CD4-positive, alpha-beta T cell (primary cell): ENCODE results near the gene MLYCD. TPM values are rescaled to one million over a fixed set of nuclear protein-coding genes. Genes with fewer than 3 reads are reported as not detected.
A peak's percentile ranks its signal among the peaks of the same experiment; 100 is the strongest.

Experiments
- ATAC-seq: fragments of 200-7000 bp; cut with Tn5 transposase; one replicate; pipeline ENCODE4 v1.10.0; 2022; ENCODE audit warnings: mild to moderate bottlenecking; ENCODE audit not compliant: poor library complexity
- CTCF ChIA-PET: fragments of 350-600 bp; sonication (Branson Sonifier 250); formaldehyde crosslinking; loops from one replicate; lab custom pipeline; 2021; ENCODE audit warnings: antibody characterized with exemption, inconsistent platforms; lab: Charles Lee
- POLR2A ChIA-PET: fragments of 350-600 bp; sonication (Branson Sonifier 250); formaldehyde crosslinking; loops from one replicate; lab custom pipeline; 2021; ENCODE audit warnings: antibody characterized with exemption, inconsistent platforms; lab: Charles Lee
- DNase-seq, 14 experiments: peaks; one replicate each; pipeline ENCODE4 v3.0.0-alpha.2; 2013 to 2020; ENCODE audit warnings: mixed read lengths in 2 of 14
- H3K27ac ChIP-seq, 2 donors: one replicate each; pipeline versions ENCODE4 v1.5.1 to v1.7.0; 2013; ENCODE audit warnings: low read length in 2 of 2, low read depth in 1 of 2, mild to moderate bottlenecking in 1 of 2
- H3K27me3 ChIP-seq, 2 experiments: 1 replicate in 1 of 2; 2 replicates in 1 of 2; pipeline versions ENCODE4 v1.6.1 to v1.7.0; 2013; ENCODE audit warnings: low read length in 2 of 2, control low read depth in 1 of 2, mild to moderate bottlenecking in 1 of 2, moderate library complexity in 1 of 2; ENCODE audit not compliant: insufficient read depth in 2 of 2, control insufficient read depth in 1 of 2
- H3K36me3 ChIP-seq: one replicate; pipeline ENCODE4 v1.6.1; 2013; ENCODE audit warnings: low read length, control low read depth; ENCODE audit not compliant: insufficient read depth
- H3K4me1 ChIP-seq: one replicate; pipeline ENCODE4 v1.6.1; 2013; ENCODE audit warnings: low read length, control low read depth; ENCODE audit not compliant: insufficient read depth
- H3K4me3 ChIP-seq: one replicate; pipeline ENCODE4 v1.5.1; 2013; ENCODE audit warnings: mild to moderate bottlenecking, low read length, moderate library complexity
- H3K9me3 ChIP-seq, 2 experiments: 1 replicate in 1 of 2; 2 replicates in 1 of 2; pipeline versions ENCODE4 v1.6.1 to v1.7.0; 2013; ENCODE audit warnings: low read length in 2 of 2, mild to moderate bottlenecking in 2 of 2, control low read depth in 1 of 2, moderate library complexity in 1 of 2; ENCODE audit not compliant: control insufficient read depth in 1 of 2, insufficient read depth in 1 of 2
- H3K27ac Mint-ChIP-seq: one replicate; pipeline ENCODE4 v1.8.0; 2020; ENCODE audit warnings: mixed read lengths
- H3K27me3 Mint-ChIP-seq: one replicate; pipeline ENCODE4 v1.8.0; 2021; ENCODE audit warnings: mixed read lengths
- H3K36me3 Mint-ChIP-seq: one replicate; pipeline ENCODE4 v1.8.0; 2021; ENCODE audit warnings: low read depth, mixed read lengths
- H3K4me1 Mint-ChIP-seq: one replicate; pipeline ENCODE4 v1.8.0; 2021; ENCODE audit warnings: low read depth, mixed read lengths
- H3K4me3 Mint-ChIP-seq: one replicate; pipeline ENCODE4 v1.8.0; 2020; ENCODE audit warnings: mild to moderate bottlenecking, mixed read lengths
- H3K9me3 Mint-ChIP-seq: one replicate; pipeline ENCODE4 v1.8.0; 2020; ENCODE audit warnings: mixed read lengths
- CTCF ChIP-seq: fragments of 200-600 bp; IDR thresholded peaks from one replicate; pipeline ENCODE4 v1.8.0; 2022; ENCODE audit warnings: antibody characterized with exemption, mild to moderate bottlenecking
- intact Hi-C, 2 experiments: fragments of 100-400 bp; cut with DNase I in 1 of 2; cut with micrococcal nuclease in 1 of 2; formaldehyde crosslinking; loops; one replicate each; pipeline versions ENCODE4 v1.15.1 to v1.9.0; 2023 to 2025; cut with DNase I, micrococcal nuclease
- total RNA-seq, 174 experiments: library from RNA in 2 of 174; stranded (reverse) in 2 of 174; gene quantifications; one replicate each; pipeline ENCODE4 v1.2.3 and lab custom pipeline; 2021 to 2026

MLYCD gene
- total RNA-seq, 2 experiments from 2014 or later: 4.7 to 5.3 TPM

- DNase-seq: no peak
- Mint-ChIP-seq H3K9me3 (peaks cover 3% of the 10 kb centered on the region), H3K27me3 (peaks cover 8% of the 10 kb centered on the region), H3K36me3 (peaks cover 7% of the 10 kb centered on the region), H3K4me1 (peaks cover 21% of the 10 kb centered on the region), H3K4me3 (no peak overlapping the region), H3K27ac (no peak overlapping the region)
- H3K4me1 ChIP-seq: peaks cover 12% of the 10 kb centered on the region
- POLR2A ChIA-PET: no interaction called here
- intact Hi-C loops: loop anchor here in 1 of 2 experiments (5.0 kb wide), 1 partner anchor 89 kb away; the partner anchor contains the start of gene HSBP1
- no peaks in the 10 kb centered on the region for H3K27me3 ChIP-seq
- no peak overlapping the region for H3K27ac ChIP-seq
- CTCF ChIA-PET: no interaction called here
- ATAC-seq: no peak
- H3K36me3 ChIP-seq: no peaks in the 10 kb centered on the region
- H3K9me3 ChIP-seq: peaks cover 6% of the 10 kb centered on the region in 2 experiments
- H3K4me3 ChIP-seq: no peak overlapping the region
- no peak for TF ChIP-seq CTCF
Observed at GRCh38 chr16:83895942-83896341, 3.0 kb upstream of the MLYCD start.

- DNase-seq (peak in 13 of 14 experiments; percentile 2 to 70 (median 19)), ATAC-seq (peak; percentile 63)
- no peaks in the 10 kb centered on the region for H3K27me3 ChIP-seq
- Mint-ChIP-seq H3K27me3 (no peaks in the 10 kb centered on the region), H3K36me3 (peaks cover 9% of the 10 kb centered on the region), H3K9me3 (no peaks in the 10 kb centered on the region), H3K4me1 (peaks cover 48% of the 10 kb centered on the region), H3K27ac (peak overlapping the region; percentile 83), H3K4me3 (peak overlapping the region; percentile 99)
- H3K9me3 ChIP-seq: no peaks in the 10 kb centered on the region
- H3K27ac ChIP-seq: no peak overlapping the region
- ChIA-PET POLR2A (interaction anchor here (0.6 to 1.4 kb wide), 3 partner anchors 12 to 288 kb away, joined by 3 to 6 read pairs (median 3); partner anchors contain the start of genes HSBP1 and TAF1C), CTCF (interaction anchor here (0.5 to 0.9 kb wide), 2 partner anchors 287 to 666 kb away, joined by 3 to 5 read pairs; partner anchors contain the start of gene TAF1C)
- H3K36me3 ChIP-seq: no peaks in the 10 kb centered on the region
- TF ChIP-seq CTCF: no peak
- intact Hi-C loops: loop anchor here (2.0 to 5.0 kb wide), 2 partner anchors 92 to 93 kb away; partner anchors contain the start of gene HSBP1 (in 2 of the 2)
- peak overlapping the region; percentile 57 for H3K4me3 ChIP-seq
- peaks cover 12% of the 10 kb centered on the region for H3K4me1 ChIP-seq
Observed at GRCh38 chr16:83899272-83899897, 470 bp downstream of the MLYCD start.

DNA sequence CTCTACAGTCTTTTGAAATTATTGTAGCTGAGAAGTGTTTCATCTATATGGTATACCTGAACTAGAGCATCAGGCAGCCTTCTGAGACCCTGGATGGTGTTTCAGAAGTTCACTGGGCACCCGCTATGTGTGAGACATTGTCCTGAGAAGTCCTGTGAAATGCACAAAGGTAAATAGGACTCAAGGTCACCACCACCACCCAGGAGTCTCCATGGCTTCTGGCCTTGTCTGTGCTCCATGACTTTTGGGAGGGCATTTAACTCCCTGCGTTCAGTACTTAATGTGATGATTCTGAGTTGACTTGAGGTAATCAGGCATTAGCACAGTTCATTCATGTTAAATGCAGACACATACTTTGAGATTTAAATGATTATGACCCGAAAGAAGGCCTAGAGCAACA is 1.1 kb downstream of the MLYCD start:
- intact Hi-C loops: loop anchor here (2.0 to 5.0 kb wide), 2 partner anchors 93 kb away; partner anchors contain the start of gene HSBP1 (in 2 of the 2)
- Histone ChIP-seq H3K36me3 (no peaks in the 10 kb centered on the region), H3K4me3 (peak overlapping the region; percentile 57), H3K27ac (no peak overlapping the region), H3K4me1 (peaks cover 12% of the 10 kb centered on the region), H3K27me3 (no peaks in the 10 kb centered on the region), H3K9me3 (no peaks in the 10 kb centered on the region)
- peaks cover 48% of the 10 kb centered on the region for H3K4me1 Mint-ChIP-seq
- TF ChIP-seq CTCF: no peak
- peak overlapping the region; percentile 99 for H3K4me3 Mint-ChIP-seq
- H3K27ac Mint-ChIP-seq: peak overlapping the region; percentile 83
- ATAC-seq (no peak), DNase-seq (no peak)
- H3K36me3 Mint-ChIP-seq: peaks cover 15% of the 10 kb centered on the region
- CTCF ChIA-PET: interaction anchor here (0.9 kb wide), 1 partner anchor 287 kb away, joined by 3 read pairs; the partner anchor contains the start of gene TAF1C
- H3K9me3 Mint-ChIP-seq: no peaks in the 10 kb centered on the region
- POLR2A ChIA-PET: interaction anchor here (0.6 to 1.4 kb wide), 3 partner anchors 13 to 287 kb away, joined by 3 to 6 read pairs (median 3); partner anchors contain the start of genes HSBP1 and TAF1C
- no peaks in the 10 kb centered on the region for H3K27me3 Mint-ChIP-seq
